K562 (cell line): ENCODE results near the gene ROBO2. TPM values are rescaled to one million over a fixed set of nuclear protein-coding genes. Genes with fewer than 3 reads are reported as not detected.

Experiments
- ATAC-seq: fragments of 200-7000 bp; cut with Tn5 transposase; 3 replicates; pipeline ENCODE4 v1.9.1; 2020; ENCODE audit warnings: moderate library complexity
- BruUV-seq: library from RNA; stranded (reverse); fragments of 400-500 nt; replicated peaks from 2 replicates; lab custom pipeline; 2021; lab: Mats Ljungman, UMichigan
- CTCF ChIA-PET: fragments of 300-600 bp; formaldehyde crosslinking; extraction: SDS; loops from one replicate; lab custom pipeline; 2021; ENCODE audit warnings: low intra/inter-chr PET ratio; lab: Yijun Ruan, JAX
- POLR2A ChIA-PET: fragments of 300-600, 350-650 bp; sonication (Branson Sonifier 250); formaldehyde crosslinking; extraction: SDS; loops from one replicate; lab custom pipeline; 2021; ENCODE audit warnings: antibody characterized with exemption, inconsistent platforms; lab: Yijun Ruan, JAX
- DNase-seq, 4 experiments: peaks; one replicate each; pipeline versions ENCODE4 v3.0.0 to v3.0.0-alpha.2; 2011 to 2018; ENCODE audit warnings: low spot score in 3 of 4, mixed read lengths in 3 of 4; ENCODE audit errors: extremely low read depth in 1 of 4
- FAIRE-seq: peaks from 2 replicates; lab custom pipeline; 2011; peaks lifted over from hg19 to GRCh38; lab: Jason Lieb, UNC
- H2AFZ ChIP-seq: 2 replicates; pipeline ENCODE4 v1.6.0; 2011; ENCODE audit warnings: low read depth, low read length, control low read depth, inconsistent platforms
- H3K27ac ChIP-seq: fragments of 200-600 bp; 3 replicates; pipeline ENCODE4 v1.8.0; 2011; ENCODE audit warnings: low read depth, mild to moderate bottlenecking, control low read depth, inconsistent platforms, low read length, moderate library complexity, mixed read lengths; ENCODE audit errors: extremely low read depth
- H3K27me3 ChIP-seq, 2 experiments: fragments of 300-600 bp in 1 of 2; 2 replicates in 1 of 2; 3 replicates in 1 of 2; pipeline versions ENCODE4 v1.6.0 to v1.8.0; 2011; ENCODE audit warnings: inconsistent platforms in 2 of 2, low read length in 2 of 2, mild to moderate bottlenecking in 1 of 2, mixed read lengths in 1 of 2, moderate library complexity in 1 of 2; ENCODE audit not compliant: control insufficient read depth in 2 of 2, insufficient read depth in 2 of 2
- H3K36me3 ChIP-seq: fragments of 300-600 bp; 3 replicates; pipeline ENCODE4 v1.8.0; 2011; ENCODE audit warnings: mild to moderate bottlenecking, low read length, inconsistent platforms; ENCODE audit not compliant: control insufficient read depth, insufficient read depth
- H3K4me1 ChIP-seq, 2 experiments: fragments of 200-600 bp in 1 of 2; replicated peaks in 1 of 2; 2 replicates in 1 of 2; 3 replicates in 1 of 2; pipeline versions ENCODE4 v1.5.1 to v1.8.0; 2011; ENCODE audit warnings: inconsistent platforms in 2 of 2, low read length in 2 of 2, mild to moderate bottlenecking in 1 of 2, mixed read lengths in 1 of 2, moderate library complexity in 1 of 2; ENCODE audit not compliant: control insufficient read depth in 2 of 2, insufficient read depth in 2 of 2
- H3K4me2 ChIP-seq: 2 replicates; pipeline ENCODE4 v1.6.1; 2011; ENCODE audit warnings: low read length, control low read depth, inconsistent platforms, mixed read lengths; ENCODE audit not compliant: insufficient read depth
- H3K4me3 ChIP-seq: fragments of 200-600 bp; sonication (generic), shearing (Covaris generic); 2 replicates; pipeline ENCODE4 v1.5.1; 2016; ENCODE audit warnings: control low read depth, inconsistent platforms
- H3K79me2 ChIP-seq: fragments of 200-600 bp; 3 replicates; pipeline ENCODE4 v1.8.0; 2011; ENCODE audit warnings: low read length, inconsistent platforms; ENCODE audit not compliant: control insufficient read depth, insufficient read depth
- H3K9ac ChIP-seq, 2 experiments: 2 replicates each; pipeline versions ENCODE4 v1.6.0 to v1.6.1; 2011; ENCODE audit warnings: low read depth in 2 of 2, low read length in 2 of 2, control low read depth in 1 of 2, inconsistent platforms in 1 of 2, mild to moderate bottlenecking in 1 of 2, mixed read lengths in 1 of 2; ENCODE audit not compliant: insufficient read depth in 1 of 2
- H3K9me1 ChIP-seq: one replicate; pipeline ENCODE4 v1.6.0; 2011; ENCODE audit warnings: inconsistent platforms, mild to moderate bottlenecking, low read length, moderate library complexity; ENCODE audit not compliant: control insufficient read depth, insufficient read depth
- H3K9me3 ChIP-seq: replicated peaks from 2 replicates; pipeline ENCODE4 v1.5.1; 2011; ENCODE audit warnings: low read depth, low read length, inconsistent platforms; ENCODE audit not compliant: control insufficient read depth, insufficient read depth
- H4K20me1 ChIP-seq: replicated peaks from 2 replicates; pipeline ENCODE4 v1.6.1; 2011; ENCODE audit warnings: low read length, inconsistent platforms, mixed read lengths; ENCODE audit not compliant: control insufficient read depth, insufficient read depth
- AFF4 ChIP-seq: sonication (generic); formaldehyde crosslinking; IDR thresholded peaks from 2 replicates; pipeline ENCODE4 v1.8.0; 2023; ENCODE audit warnings: mild to moderate bottlenecking, missing genetic modification reagents
- CREM ChIP-seq: IDR thresholded peaks from 2 replicates; pipeline ENCODE4 v1.6.1; 2014; ENCODE audit warnings: antibody characterized with exemption, low read depth
- FUS ChIP-seq: fragments of 200-400 bp; formaldehyde crosslinking; optimal IDR thresholded peaks from 2 replicates; pipeline ENCODE3; 2017; ENCODE audit warnings: low read depth, low read length
- KHSRP ChIP-seq: fragments of 450-650 bp; IDR thresholded peaks from 2 replicates; pipeline ENCODE4 v1.6.1; 2017
- MTA2 ChIP-seq: fragments of 450-650 bp; IDR thresholded peaks from 2 replicates; pipeline ENCODE4 v1.6.1; 2016; ENCODE audit warnings: low read depth
- MYNN ChIP-seq, 2 experiments: sonication (generic); formaldehyde crosslinking in 1 of 2; IDR thresholded peaks; 2 replicates each; pipeline versions ENCODE4 v1.5.0 to v1.6.1; 2016 to 2020; ENCODE audit warnings: antibody characterized with exemption in 1 of 2, missing genetic modification reagents in 1 of 2
- NFYB ChIP-seq: IDR thresholded peaks from 2 replicates; pipeline ENCODE4 v1.6.1; 2011; ENCODE audit warnings: mild to moderate bottlenecking, moderate library complexity; ENCODE audit not compliant: insufficient read length; ENCODE audit errors: extremely low read depth
- SNRNP70 ChIP-seq: fragments of 200-400 bp; formaldehyde crosslinking; optimal IDR thresholded peaks from 2 replicates; pipeline ENCODE3; 2017; ENCODE audit warnings: low read depth, low read length
- TOE1 ChIP-seq, 2 experiments: fragments of 450-650 bp in 1 of 2; sonication (generic) in 1 of 2; formaldehyde crosslinking in 1 of 2; IDR thresholded peaks; 2 replicates each; pipeline versions ENCODE4 v1.7.1 to v1.8.0; 2016 to 2022; ENCODE audit warnings: borderline replicate concordance in 2 of 2, mild to moderate bottlenecking in 2 of 2, antibody characterized with exemption in 1 of 2, inconsistent platforms in 1 of 2, low read depth in 1 of 2, missing genetic modification reagents in 1 of 2, moderate library complexity in 1 of 2
- TSC22D4 ChIP-seq: fragments of 450-650 bp; IDR thresholded peaks from 2 replicates; pipeline ENCODE4 v1.6.1; 2016; ENCODE audit warnings: missing genetic modification characterization, missing biosample characterization, control low read depth
- ZNF239 ChIP-seq: fragments of 250-450 bp; sonication (Bioruptor Pico); IDR thresholded peaks from 2 replicates; pipeline ENCODE4 v1.4.0; 2020; ENCODE audit warnings: mild to moderate bottlenecking
- ZNF347 ChIP-seq: fragments of 450-650 bp; formaldehyde crosslinking; IDR thresholded peaks from 2 replicates; pipeline ENCODE4 v1.4.0; 2020; ENCODE audit warnings: low read depth, mild to moderate bottlenecking, moderate library complexity
- ZNF431 ChIP-seq: sonication (generic); formaldehyde crosslinking; IDR thresholded peaks from 2 replicates; pipeline ENCODE4 v1.8.0; 2022; ENCODE audit warnings: mild to moderate bottlenecking, missing genetic modification reagents
- ZNF436 ChIP-seq: fragments of 250-450, 450-650 bp; sonication (Bioruptor Pico); formaldehyde crosslinking; IDR thresholded peaks from 2 replicates; pipeline ENCODE4 v1.7.0; 2020; ENCODE audit warnings: mild to moderate bottlenecking
- WGBS: fragments of 100-300 bp; shearing (Covaris generic); methylation state at CpG from one replicate; pipeline ENCODE4 v1.1.6; 2016; ENCODE audit warnings: low coverage, mixed read lengths; ENCODE audit not compliant: insufficient coverage; ENCODE audit errors: missing lambda C conversion rate; 5-methylcytosine and 5-hydroxymethylcytosine counted together
- in situ Hi-C: fragments of 300-500 bp; cut with MboI; formaldehyde crosslinking; loops from 4 replicates; pipeline ENCODE4 v1.15.0; 2018; ENCODE audit warnings: inconsistent platforms, mixed read lengths
- intact Hi-C: fragments of 100-400 bp; cut with micrococcal nuclease; formaldehyde crosslinking; loops from 2 replicates; pipeline ENCODE4 v1.14.2; 2022
- polyA plus RNA-seq, 8 experiments: library from polyadenylated mRNA; depleted of rRNA in 4 of 8; stranded (reverse) in 5 of 8; unstranded in 3 of 8; fragments of >200 nt; fragmentation: Nextera tagmentation in 2 of 8; fragmentation: Illumina TruSeq in 1 of 8; extraction: Ambion mirVana in 2 of 8; extraction: Trizol in 1 of 8; gene quantifications; 2 replicates each; pipeline versions ENCODE4 v1.2.1 to v1.2.3, GENCODE V29; 2011 to 2014; ENCODE audit warnings: inconsistent platforms in 1 of 8, missing spikeins in 1 of 8
- total RNA-seq, 7 experiments: library from RNA; depleted of rRNA in 6 of 7; stranded (reverse); fragments of >200 nt in 6 of 7; fragmentation: Illumina TruSeq in 2 of 7; extraction: Trizol in 2 of 7; gene quantifications; 2 replicates each; pipeline versions ENCODE4 v1.2.1 to v1.2.3, GENCODE V29; 2011 to 2021; ENCODE audit warnings: low replicate concordance in 1 of 7
- TF ChIP-seq, protein P1 (sequence below): sonication (generic); formaldehyde crosslinking; IDR thresholded peaks from 2 replicates; pipeline ENCODE4 v1.8.0; 2022; ENCODE audit warnings: mild to moderate bottlenecking, missing genetic modification reagents, borderline replicate concordance
- TF ChIP-seq, protein P2 (sequence below): sonication (generic); formaldehyde crosslinking; IDR thresholded peaks from 2 replicates; pipeline ENCODE4 v1.8.1; 2023; ENCODE audit warnings: mild to moderate bottlenecking, missing genetic modification reagents

Gene ROBO2
- total and polyA plus RNA-seq, 9 of the 15 experiments (the other 6 are each of a cell fraction or from before 2014, with no cell fraction given) = 0.84 to 3.0 (median 1.7) TPM

DNA sequence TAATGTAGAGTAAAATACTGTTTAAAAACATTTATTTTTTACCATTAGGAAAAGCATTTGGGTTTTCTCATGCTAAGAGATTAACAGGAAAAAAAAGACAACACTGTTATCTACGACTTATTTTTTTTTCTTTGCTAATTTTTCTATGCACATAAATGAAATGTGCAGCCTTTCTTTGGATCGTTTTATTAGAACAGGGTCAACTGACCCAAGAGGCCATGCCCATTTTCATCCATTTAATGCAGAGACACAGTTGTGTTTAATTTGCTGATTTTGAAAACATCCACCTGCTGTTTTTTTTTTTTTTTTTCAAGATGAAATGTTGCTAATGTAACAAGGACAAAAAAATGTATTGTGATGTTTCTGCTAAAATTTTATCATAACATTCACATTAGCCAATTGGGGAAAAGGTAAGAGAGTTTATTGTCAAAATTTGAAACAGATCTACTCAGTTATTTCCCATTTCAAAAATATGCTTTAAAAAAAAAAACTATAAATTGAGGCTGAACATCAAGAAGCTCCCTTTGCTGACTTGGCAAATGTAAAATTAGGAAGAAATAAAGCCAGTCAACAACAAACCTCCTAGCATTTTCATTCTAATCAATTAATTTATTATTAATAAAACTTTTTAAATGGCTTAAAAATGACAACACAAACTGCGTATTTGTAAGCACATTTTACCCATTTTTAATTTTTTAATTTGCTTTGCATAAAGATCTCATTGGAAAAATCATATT, 485.2 kb downstream of the ROBO2 start:
- Histone ChIP-seq H3K4me2 (no peak overlapping the region), H3K36me3 (no peaks in the 10 kb centered on the region), H3K79me2 (no peaks in the 10 kb centered on the region), H2AFZ (no peak overlapping the region), H3K4me3 (no peak overlapping the region), H4K20me1 (no peaks in the 10 kb centered on the region), H3K9ac (no peak overlapping the region), H3K9me1 (no peaks in the 10 kb centered on the region), H3K27me3 (no peaks in the 10 kb centered on the region), H3K27ac (no peak overlapping the region), H3K4me1 (no peaks in the 10 kb centered on the region), H3K9me3 (no peaks in the 10 kb centered on the region)
- no peak for ATAC-seq
- no peak for FAIRE-seq
- DNase-seq = no peak
- in situ Hi-C loops (no loop called here), intact Hi-C loops (no loop called here)
- POLR2A ChIA-PET = no interaction called here
- no TSS peak for BruUV-seq
- CTCF ChIA-PET = no interaction called here
- WGBS = 8% methylated on average over 2 of the region's 3 CpGs
- no peak for TF ChIP-seq AFF4 (CRISPR knock-in tag)
- TF ChIP-seq TOE1 (IDR thresholded peaks at IDR 0.05; ENCODE audit: borderline replicate concordance) = no peak
- TF ChIP-seq TOE1 (CRISPR knock-in tag; IDR thresholded peaks at IDR 0.05; ENCODE audit: borderline replicate concordance, low read depth) = no peak
- no peak for TF ChIP-seq FUS
- TF ChIP-seq ZNF347 (CRISPR knock-in tag) = no peak
- TF ChIP-seq, protein P1, sequence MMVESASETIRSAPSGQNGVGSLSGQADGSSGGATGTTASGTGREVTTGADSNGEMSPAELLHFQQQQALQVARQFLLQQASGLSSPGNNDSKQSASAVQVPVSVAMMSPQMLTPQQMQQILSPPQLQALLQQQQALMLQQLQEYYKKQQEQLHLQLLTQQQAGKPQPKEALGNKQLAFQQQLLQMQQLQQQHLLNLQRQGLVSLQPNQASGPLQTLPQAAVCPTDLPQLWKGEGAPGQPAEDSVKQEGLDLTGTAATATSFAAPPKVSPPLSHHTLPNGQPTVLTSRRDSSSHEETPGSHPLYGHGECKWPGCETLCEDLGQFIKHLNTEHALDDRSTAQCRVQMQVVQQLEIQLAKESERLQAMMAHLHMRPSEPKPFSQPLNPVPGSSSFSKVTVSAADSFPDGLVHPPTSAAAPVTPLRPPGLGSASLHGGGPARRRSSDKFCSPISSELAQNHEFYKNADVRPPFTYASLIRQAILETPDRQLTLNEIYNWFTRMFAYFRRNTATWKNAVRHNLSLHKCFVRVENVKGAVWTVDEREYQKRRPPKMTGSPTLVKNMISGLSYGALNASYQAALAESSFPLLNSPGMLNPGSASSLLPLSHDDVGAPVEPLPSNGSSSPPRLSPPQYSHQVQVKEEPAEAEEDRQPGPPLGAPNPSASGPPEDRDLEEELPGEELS (CRISPR knock-in tag) = no peak
- no peak for TF ChIP-seq KHSRP
- TF ChIP-seq, protein P2, sequence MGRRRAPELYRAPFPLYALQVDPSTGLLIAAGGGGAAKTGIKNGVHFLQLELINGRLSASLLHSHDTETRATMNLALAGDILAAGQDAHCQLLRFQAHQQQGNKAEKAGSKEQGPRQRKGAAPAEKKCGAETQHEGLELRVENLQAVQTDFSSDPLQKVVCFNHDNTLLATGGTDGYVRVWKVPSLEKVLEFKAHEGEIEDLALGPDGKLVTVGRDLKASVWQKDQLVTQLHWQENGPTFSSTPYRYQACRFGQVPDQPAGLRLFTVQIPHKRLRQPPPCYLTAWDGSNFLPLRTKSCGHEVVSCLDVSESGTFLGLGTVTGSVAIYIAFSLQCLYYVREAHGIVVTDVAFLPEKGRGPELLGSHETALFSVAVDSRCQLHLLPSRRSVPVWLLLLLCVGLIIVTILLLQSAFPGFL = no peak
- no peak for TF ChIP-seq SNRNP70
- no peak for TF ChIP-seq NFYB
- no peak for TF ChIP-seq TSC22D4 (tag)
- TF ChIP-seq CREM = no peak
- no peak for TF ChIP-seq ZNF239 (CRISPR knock-in tag)
- no peak for TF ChIP-seq ZNF431 (CRISPR knock-in tag)
- TF ChIP-seq ZNF436 (CRISPR knock-in tag) = no peak
- TF ChIP-seq MTA2 = no peak
- no peak for TF ChIP-seq MYNN (IDR thresholded peaks at IDR 0.05)
- TF ChIP-seq MYNN (CRISPR knock-in tag; IDR thresholded peaks at IDR 0.05) = no peak
